H1 (cell line): Measurements from ENCODE around the gene FGF1. TPM values are rescaled to one million over a fixed set of nuclear protein-coding genes. Genes with fewer than 3 reads are reported as not detected.

Source experiments
- BCL11A ChIP-seq, 2 experiments: IDR thresholded peaks; one replicate each; pipeline ENCODE4 v1.6.1; 2011; ENCODE audit warnings: low read depth in 2 of 2, low read length in 2 of 2, mild to moderate bottlenecking in 2 of 2
- CBX8 ChIP-seq: fragments of 300-800, 300-1000 bp; sonication (generic); IDR thresholded peaks from 2 replicates; pipeline ENCODE4 v1.7.1; 2016; ENCODE audit warnings: low read depth, low read length, borderline replicate concordance
- GTF2F1 ChIP-seq: IDR thresholded peaks from 2 replicates; pipeline ENCODE4 v1.6.1; 2012; ENCODE audit warnings: low read depth, low read length, improper control_type of control experiment, borderline replicate concordance
- PHF8 ChIP-seq: fragments of 200-600 bp; sonication (generic); conservative IDR thresholded peaks from 2 replicates; pipeline ENCODE4 v1.7.1; 2012; ENCODE audit warnings: low read depth, mild to moderate bottlenecking, inconsistent platforms, low read length, moderate library complexity
- POU5F1 ChIP-seq: IDR thresholded peaks from 2 replicates; pipeline ENCODE4 v1.6.1; 2011; ENCODE audit warnings: low read depth, mild to moderate bottlenecking, low read length, moderate library complexity
- SIRT6 ChIP-seq: IDR thresholded peaks from one replicate; pipeline ENCODE4 v1.7.1; 2012; ENCODE audit warnings: low read length, inconsistent platforms
- SRF ChIP-seq: IDR thresholded peaks from 2 replicates; pipeline ENCODE4 v1.6.1; 2011; ENCODE audit warnings: mild to moderate bottlenecking, low read depth, low read length, moderate library complexity
- YY1 ChIP-seq: IDR thresholded peaks from 2 replicates; pipeline ENCODE4 v1.6.1; 2011; ENCODE audit warnings: low read depth, mild to moderate bottlenecking, low read length
- ZNF274 ChIP-seq: IDR thresholded peaks from 2 replicates; pipeline ENCODE4 v1.7.0; 2012; ENCODE audit warnings: low read length, borderline replicate concordance; ENCODE audit errors: extremely low read depth
- polyA plus RNA-seq, 7 experiments: library from polyadenylated mRNA; depleted of rRNA in 3 of 7; stranded (reverse) in 5 of 7; unstranded in 2 of 7; fragments of >200 nt in 5 of 7; fragments of 200-250 nt in 2 of 7; gene quantifications; 1 replicate in 5 of 7; 2 replicates in 1 of 7; 4 replicates in 1 of 7; pipeline versions ENCODE4 v1.2.1 to v1.2.3, GENCODE V29; 2011 to 2013; ENCODE audit warnings: missing spikeins in 2 of 7, mixed read lengths in 2 of 7
- total RNA-seq: library from RNA; stranded (reverse); fragmentation: NEBNext Ultra II Directional; extraction: Animal tissue kit (Norgen Biotek cat#: 25700); gene quantifications from 2 replicates; pipeline ENCODE4 v1.2.1, GENCODE V29; 2021
- TF ChIP-seq, protein P1 (sequence below): fragments of 300-600 bp; sonication (generic); IDR thresholded peaks from 2 replicates; pipeline ENCODE4 v1.7.1; 2012; ENCODE audit warnings: low read length, moderate library complexity, mild to moderate bottlenecking, inconsistent platforms; ENCODE audit not compliant: insufficient replicate concordance
- TF ChIP-seq, protein P2 (sequence below): IDR thresholded peaks from 2 replicates; pipeline ENCODE4 v1.6.1; 2011; ENCODE audit warnings: low read length, improper control_type of control experiment

Gene FGF1
- total and polyA plus RNA-seq, 2 of the 8 experiments (the other 6 are each of a cell fraction or from before 2014, with no cell fraction given) = 0.30 to 0.50 TPM

DNA sequence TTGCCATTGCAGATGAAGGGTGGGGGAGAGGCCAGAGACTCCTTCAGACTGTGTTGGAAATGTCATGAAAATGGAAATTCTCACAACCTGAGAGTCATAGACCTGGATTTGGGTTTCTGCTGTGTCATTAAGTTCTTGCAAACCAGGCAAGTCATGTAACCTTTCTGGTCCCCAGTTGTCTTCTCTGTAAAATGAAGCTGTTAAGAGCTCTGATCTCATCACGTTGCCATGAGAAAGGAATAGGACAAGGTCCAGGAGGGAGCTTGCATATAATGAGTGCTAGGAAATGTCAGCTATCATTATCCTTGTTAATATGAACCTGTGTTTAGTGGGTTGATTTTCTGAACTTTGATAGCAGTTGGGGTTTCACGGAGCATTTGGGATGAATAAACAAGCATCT is 59.1 kb downstream of the FGF1 start (continued):
- TF ChIP-seq, protein P1, sequence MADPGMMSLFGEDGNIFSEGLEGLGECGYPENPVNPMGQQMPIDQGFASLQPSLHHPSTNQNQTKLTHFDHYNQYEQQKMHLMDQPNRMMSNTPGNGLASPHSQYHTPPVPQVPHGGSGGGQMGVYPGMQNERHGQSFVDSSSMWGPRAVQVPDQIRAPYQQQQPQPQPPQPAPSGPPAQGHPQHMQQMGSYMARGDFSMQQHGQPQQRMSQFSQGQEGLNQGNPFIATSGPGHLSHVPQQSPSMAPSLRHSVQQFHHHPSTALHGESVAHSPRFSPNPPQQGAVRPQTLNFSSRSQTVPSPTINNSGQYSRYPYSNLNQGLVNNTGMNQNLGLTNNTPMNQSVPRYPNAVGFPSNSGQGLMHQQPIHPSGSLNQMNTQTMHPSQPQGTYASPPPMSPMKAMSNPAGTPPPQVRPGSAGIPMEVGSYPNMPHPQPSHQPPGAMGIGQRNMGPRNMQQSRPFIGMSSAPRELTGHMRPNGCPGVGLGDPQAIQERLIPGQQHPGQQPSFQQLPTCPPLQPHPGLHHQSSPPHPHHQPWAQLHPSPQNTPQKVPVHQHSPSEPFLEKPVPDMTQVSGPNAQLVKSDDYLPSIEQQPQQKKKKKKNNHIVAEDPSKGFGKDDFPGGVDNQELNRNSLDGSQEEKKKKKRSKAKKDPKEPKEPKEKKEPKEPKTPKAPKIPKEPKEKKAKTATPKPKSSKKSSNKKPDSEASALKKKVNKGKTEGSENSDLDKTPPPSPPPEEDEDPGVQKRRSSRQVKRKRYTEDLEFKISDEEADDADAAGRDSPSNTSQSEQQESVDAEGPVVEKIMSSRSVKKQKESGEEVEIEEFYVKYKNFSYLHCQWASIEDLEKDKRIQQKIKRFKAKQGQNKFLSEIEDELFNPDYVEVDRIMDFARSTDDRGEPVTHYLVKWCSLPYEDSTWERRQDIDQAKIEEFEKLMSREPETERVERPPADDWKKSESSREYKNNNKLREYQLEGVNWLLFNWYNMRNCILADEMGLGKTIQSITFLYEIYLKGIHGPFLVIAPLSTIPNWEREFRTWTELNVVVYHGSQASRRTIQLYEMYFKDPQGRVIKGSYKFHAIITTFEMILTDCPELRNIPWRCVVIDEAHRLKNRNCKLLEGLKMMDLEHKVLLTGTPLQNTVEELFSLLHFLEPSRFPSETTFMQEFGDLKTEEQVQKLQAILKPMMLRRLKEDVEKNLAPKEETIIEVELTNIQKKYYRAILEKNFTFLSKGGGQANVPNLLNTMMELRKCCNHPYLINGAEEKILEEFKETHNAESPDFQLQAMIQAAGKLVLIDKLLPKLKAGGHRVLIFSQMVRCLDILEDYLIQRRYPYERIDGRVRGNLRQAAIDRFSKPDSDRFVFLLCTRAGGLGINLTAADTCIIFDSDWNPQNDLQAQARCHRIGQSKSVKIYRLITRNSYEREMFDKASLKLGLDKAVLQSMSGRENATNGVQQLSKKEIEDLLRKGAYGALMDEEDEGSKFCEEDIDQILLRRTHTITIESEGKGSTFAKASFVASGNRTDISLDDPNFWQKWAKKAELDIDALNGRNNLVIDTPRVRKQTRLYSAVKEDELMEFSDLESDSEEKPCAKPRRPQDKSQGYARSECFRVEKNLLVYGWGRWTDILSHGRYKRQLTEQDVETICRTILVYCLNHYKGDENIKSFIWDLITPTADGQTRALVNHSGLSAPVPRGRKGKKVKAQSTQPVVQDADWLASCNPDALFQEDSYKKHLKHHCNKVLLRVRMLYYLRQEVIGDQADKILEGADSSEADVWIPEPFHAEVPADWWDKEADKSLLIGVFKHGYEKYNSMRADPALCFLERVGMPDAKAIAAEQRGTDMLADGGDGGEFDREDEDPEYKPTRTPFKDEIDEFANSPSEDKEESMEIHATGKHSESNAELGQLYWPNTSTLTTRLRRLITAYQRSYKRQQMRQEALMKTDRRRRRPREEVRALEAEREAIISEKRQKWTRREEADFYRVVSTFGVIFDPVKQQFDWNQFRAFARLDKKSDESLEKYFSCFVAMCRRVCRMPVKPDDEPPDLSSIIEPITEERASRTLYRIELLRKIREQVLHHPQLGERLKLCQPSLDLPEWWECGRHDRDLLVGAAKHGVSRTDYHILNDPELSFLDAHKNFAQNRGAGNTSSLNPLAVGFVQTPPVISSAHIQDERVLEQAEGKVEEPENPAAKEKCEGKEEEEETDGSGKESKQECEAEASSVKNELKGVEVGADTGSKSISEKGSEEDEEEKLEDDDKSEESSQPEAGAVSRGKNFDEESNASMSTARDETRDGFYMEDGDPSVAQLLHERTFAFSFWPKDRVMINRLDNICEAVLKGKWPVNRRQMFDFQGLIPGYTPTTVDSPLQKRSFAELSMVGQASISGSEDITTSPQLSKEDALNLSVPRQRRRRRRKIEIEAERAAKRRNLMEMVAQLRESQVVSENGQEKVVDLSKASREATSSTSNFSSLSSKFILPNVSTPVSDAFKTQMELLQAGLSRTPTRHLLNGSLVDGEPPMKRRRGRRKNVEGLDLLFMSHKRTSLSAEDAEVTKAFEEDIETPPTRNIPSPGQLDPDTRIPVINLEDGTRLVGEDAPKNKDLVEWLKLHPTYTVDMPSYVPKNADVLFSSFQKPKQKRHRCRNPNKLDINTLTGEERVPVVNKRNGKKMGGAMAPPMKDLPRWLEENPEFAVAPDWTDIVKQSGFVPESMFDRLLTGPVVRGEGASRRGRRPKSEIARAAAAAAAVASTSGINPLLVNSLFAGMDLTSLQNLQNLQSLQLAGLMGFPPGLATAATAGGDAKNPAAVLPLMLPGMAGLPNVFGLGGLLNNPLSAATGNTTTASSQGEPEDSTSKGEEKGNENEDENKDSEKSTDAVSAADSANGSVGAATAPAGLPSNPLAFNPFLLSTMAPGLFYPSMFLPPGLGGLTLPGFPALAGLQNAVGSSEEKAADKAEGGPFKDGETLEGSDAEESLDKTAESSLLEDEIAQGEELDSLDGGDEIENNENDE = no peak
- no peak for TF ChIP-seq ZNF274
- TF ChIP-seq YY1 = no peak
- no peak for TF ChIP-seq PHF8
- TF ChIP-seq, protein P2, sequence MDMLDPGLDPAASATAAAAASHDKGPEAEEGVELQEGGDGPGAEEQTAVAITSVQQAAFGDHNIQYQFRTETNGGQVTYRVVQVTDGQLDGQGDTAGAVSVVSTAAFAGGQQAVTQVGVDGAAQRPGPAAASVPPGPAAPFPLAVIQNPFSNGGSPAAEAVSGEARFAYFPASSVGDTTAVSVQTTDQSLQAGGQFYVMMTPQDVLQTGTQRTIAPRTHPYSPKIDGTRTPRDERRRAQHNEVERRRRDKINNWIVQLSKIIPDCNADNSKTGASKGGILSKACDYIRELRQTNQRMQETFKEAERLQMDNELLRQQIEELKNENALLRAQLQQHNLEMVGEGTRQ = no peak
- no peak for TF ChIP-seq GTF2F1
- no peak for TF ChIP-seq SRF
- no peak for TF ChIP-seq POU5F1
- TF ChIP-seq BCL11A (IDR thresholded peaks at IDR 0.05; ENCODE audit: low read depth in 2 of 2, low read length in 2 of 2) = no peak
- no peak for TF ChIP-seq SIRT6
- no peak for TF ChIP-seq CBX8
